Endodermal cell (in vitro differentiated cells): ENCODE data around the gene CMIP. TPM values are rescaled to one million over a fixed set of nuclear protein-coding genes. Genes with fewer than 3 reads are reported as not detected.

Experiments
- DNase-seq: peaks from one replicate; pipeline ENCODE4 v3.0.0-alpha.2; 2017
- H3K27ac ChIP-seq: 2 replicates; pipeline ENCODE4 v1.5.1; 2013; ENCODE audit warnings: mild to moderate bottlenecking, low read depth, low read length, moderate library complexity
- H3K27me3 ChIP-seq: 2 replicates; pipeline ENCODE4 v1.6.1; 2013; ENCODE audit warnings: mild to moderate bottlenecking, low read length, moderate library complexity; ENCODE audit not compliant: insufficient read depth, control insufficient read depth, poor library complexity, severe bottlenecking
- H3K36me3 ChIP-seq: 2 replicates; pipeline ENCODE4 v1.7.0; 2013; ENCODE audit warnings: mild to moderate bottlenecking, low read length, moderate library complexity; ENCODE audit not compliant: control insufficient read depth, insufficient read depth
- H3K4me1 ChIP-seq: one replicate; pipeline ENCODE4 v1.7.0; 2013; ENCODE audit warnings: low read length; ENCODE audit not compliant: control insufficient read depth, insufficient read depth
- H3K4me3 ChIP-seq: 2 replicates; pipeline ENCODE4 v1.5.1; 2013; ENCODE audit warnings: mild to moderate bottlenecking, low read length, moderate library complexity
- H3K9ac ChIP-seq: 2 replicates; pipeline ENCODE4 v1.6.1; 2013; ENCODE audit warnings: mild to moderate bottlenecking, low read length, moderate library complexity; ENCODE audit not compliant: poor library complexity, severe bottlenecking; ENCODE audit errors: extremely low read depth
- H3K9me3 ChIP-seq: 2 replicates; pipeline ENCODE4 v1.6.1; 2013; ENCODE audit warnings: mild to moderate bottlenecking, low read length, moderate library complexity; ENCODE audit not compliant: control insufficient read depth
- H3K27ac Mint-ChIP-seq: 2 replicates; pipeline ENCODE4 v1.8.0; 2020; ENCODE audit warnings: mixed read lengths
- H3K27me3 Mint-ChIP-seq: 2 replicates; pipeline ENCODE4 v1.8.0; 2021; ENCODE audit warnings: mild to moderate bottlenecking, mixed read lengths; ENCODE audit not compliant: insufficient read depth
- H3K36me3 Mint-ChIP-seq: 2 replicates; pipeline ENCODE4 v1.8.0; 2020; ENCODE audit warnings: low read depth, mixed read lengths
- H3K4me1 Mint-ChIP-seq: 2 replicates; pipeline ENCODE4 v1.8.0; 2020; ENCODE audit warnings: mixed read lengths
- H3K4me3 Mint-ChIP-seq: 2 replicates; pipeline ENCODE4 v1.8.0; 2020; ENCODE audit warnings: mild to moderate bottlenecking, moderate library complexity, mixed read lengths
- H3K9me3 Mint-ChIP-seq: 2 replicates; pipeline ENCODE4 v1.8.0; 2020; ENCODE audit warnings: mild to moderate bottlenecking, mixed read lengths
- CTCF ChIP-seq: fragments of 200-600 bp; sonication (generic); conservative IDR thresholded peaks from 2 replicates; pipeline ENCODE4 v1.5.0; 2021; ENCODE audit warnings: antibody characterized with exemption, mild to moderate bottlenecking
- WGBS, 2 experiments: methylation state at CpG; one replicate each; pipeline versions ENCODE4 v1.1.5 to v1.1.7; 2013; ENCODE audit warnings: missing lambda C conversion rate in 2 of 2, mixed read lengths in 1 of 2; ENCODE audit not compliant: insufficient coverage in 1 of 2, insufficient read length in 1 of 2; 5-methylcytosine and 5-hydroxymethylcytosine counted together
- total RNA-seq, 2 donors: library from RNA; stranded (reverse); fragmentation: NEBNext Ultra II Directional in 1 of 2; extraction: Animal tissue kit (Norgen Biotek cat#: 25700) in 1 of 2; gene quantifications; 2 replicates in 1 of 2; 3 replicates in 1 of 2; pipeline ENCODE4 v1.2.1, GENCODE V29; 2021

CMIP gene
- total RNA-seq, 2 donors from 2014 or later, result 64.0 to 64.7 TPM

- Mint-ChIP-seq H3K4me3 (no peak overlapping the region), H3K36me3 (peaks cover 4% of the 10 kb centered on the region)
- H3K4me1 ChIP-seq, result peaks cover 14% of the 10 kb centered on the region
Measured at GRCh38 chr16:81562926-81563325, 118.3 kb downstream of the CMIP start.

GRCh38 chr16:81564421-81564911 is 119.9 kb downstream of the CMIP start:
- no peak for TF ChIP-seq CTCF
- no peak overlapping the region for H3K4me3 ChIP-seq
- peaks cover 22% of the 10 kb centered on the region for H3K4me1 Mint-ChIP-seq
- H3K4me3 Mint-ChIP-seq, result no peak overlapping the region
- WGBS, 2 experiments, result 84 to 92% methylated on average over 3 to 10 of the region's 10 CpGs
- H3K27me3 Mint-ChIP-seq, result no peaks in the 10 kb centered on the region
- no peaks in the 10 kb centered on the region for H3K27me3 ChIP-seq
- H3K9me3 Mint-ChIP-seq, result no peaks in the 10 kb centered on the region
- peaks cover 4% of the 10 kb centered on the region for H3K36me3 Mint-ChIP-seq
- peaks cover 4% of the 10 kb centered on the region for H3K36me3 ChIP-seq
- no peak overlapping the region for H3K27ac Mint-ChIP-seq
- no peaks in the 10 kb centered on the region for H3K9me3 ChIP-seq
- peak overlapping the region; percentile 29 for H3K27ac ChIP-seq
- DNase-seq, result no peak
- no peak overlapping the region for H3K9ac ChIP-seq
- peaks cover 3% of the 10 kb centered on the region for H3K4me1 ChIP-seq

More at GRCh38 chr16:81562926-81563325, 118.3 kb downstream of the CMIP start:
- H3K27ac ChIP-seq, result no peak overlapping the region
- no peak for DNase-seq
- H3K27me3 ChIP-seq, result no peaks in the 10 kb centered on the region
- Mint-ChIP-seq H3K27ac (peak overlapping the region; percentile 21), H3K27me3 (no peaks in the 10 kb centered on the region), H3K9me3 (no peaks in the 10 kb centered on the region), H3K4me1 (peaks cover 27% of the 10 kb centered on the region)
- no peak overlapping the region for H3K9ac ChIP-seq
- H3K9me3 ChIP-seq, result no peaks in the 10 kb centered on the region
- no peak overlapping the region for H3K4me3 ChIP-seq
- peaks cover 4% of the 10 kb centered on the region for H3K36me3 ChIP-seq
- TF ChIP-seq CTCF, result no peak
- 92 to 95% methylated on average over 8 of the region's 8 CpGs for WGBS, 2 experiments

GRCh38 chr16:81565321-81566028 is 120.9 kb downstream of the CMIP start:
- Histone ChIP-seq H3K27me3 (no peaks in the 10 kb centered on the region), H3K4me3 (no peak overlapping the region), H3K4me1 (no peaks in the 10 kb centered on the region), H3K27ac (peak overlapping the region; percentile 72), H3K36me3 (peaks cover 4% of the 10 kb centered on the region), H3K9ac (no peak overlapping the region), H3K9me3 (no peaks in the 10 kb centered on the region)
- Mint-ChIP-seq H3K27me3 (no peaks in the 10 kb centered on the region), H3K9me3 (no peaks in the 10 kb centered on the region), H3K4me1 (peaks cover 24% of the 10 kb centered on the region), H3K4me3 (no peak overlapping the region), H3K36me3 (peaks cover 4% of the 10 kb centered on the region), H3K27ac (peak overlapping the region; percentile 88)
- 78 to 82% methylated on average over 12 to 20 of the region's 20 CpGs for WGBS, 2 experiments
- no peak for DNase-seq
- TF ChIP-seq CTCF, result no peak
